HepG2 (cell line): ENCODE results near the gene TOB1. TPM values are rescaled to one million over a fixed set of nuclear protein-coding genes. Genes with fewer than 3 reads are reported as not detected.

Experiments used
- ATF2 ChIP-seq: sonication (generic); formaldehyde crosslinking; IDR thresholded peaks from 2 replicates; pipeline ENCODE4 v1.4.0; 2020; ENCODE audit warnings: missing genetic modification reagents
- CHD2 ChIP-seq: IDR thresholded peaks from 2 replicates; pipeline ENCODE4 v1.6.1; 2011; ENCODE audit warnings: low read depth, low read length, improper control_type of control experiment
- FLYWCH1 ChIP-seq: sonication (generic); formaldehyde crosslinking; IDR thresholded peaks from 2 replicates; pipeline ENCODE4 v1.8.1; 2023; ENCODE audit warnings: mild to moderate bottlenecking, missing genetic modification reagents
- GABPA ChIP-seq, 2 experiments: IDR thresholded peaks; 2 replicates each; pipeline ENCODE4 v1.6.1; 2011 to 2016; ENCODE audit warnings: low read depth in 2 of 2, low read length in 1 of 2, missing biosample characterization in 1 of 2, missing genetic modification characterization in 1 of 2
- HCFC1 ChIP-seq: fragments of 150-350 bp; IDR thresholded peaks from 2 replicates; pipeline ENCODE4 v1.6.1; 2014; ENCODE audit warnings: low read depth, low read length
- NRL ChIP-seq: sonication (generic); formaldehyde crosslinking; IDR thresholded peaks from 2 replicates; pipeline ENCODE4 v1.5.0; 2020; ENCODE audit warnings: missing genetic modification reagents, mild to moderate bottlenecking, moderate library complexity, borderline replicate concordance
- ONECUT2 ChIP-seq: sonication (generic); formaldehyde crosslinking; IDR thresholded peaks from 2 replicates; pipeline ENCODE4 v1.4.0; 2020; ENCODE audit warnings: missing genetic modification reagents
- PHF21A ChIP-seq: sonication (generic); formaldehyde crosslinking; IDR thresholded peaks from 2 replicates; pipeline ENCODE4 v1.5.0; 2020; ENCODE audit warnings: mild to moderate bottlenecking, missing genetic modification reagents
- ZNF24 ChIP-seq: fragments of 450-650 bp; IDR thresholded peaks from 2 replicates; pipeline ENCODE4 v1.6.1; 2017; ENCODE audit warnings: antibody characterized with exemption, mild to moderate bottlenecking
- ZNF772 ChIP-seq: sonication (generic); formaldehyde crosslinking; IDR thresholded peaks from 2 replicates; pipeline ENCODE4 v1.5.0; 2020; ENCODE audit warnings: mild to moderate bottlenecking, missing genetic modification reagents
- polyA plus RNA-seq, 8 experiments: library from polyadenylated mRNA; depleted of rRNA in 3 of 8; stranded (reverse) in 7 of 8; unstranded in 1 of 8; fragments of >200 nt; fragmentation: Illumina TruSeq in 4 of 8; extraction: Trizol in 4 of 8; gene quantifications; 2 replicates each; pipeline versions ENCODE4 v1.2.1 to v1.2.3, GENCODE V29; 2011 to 2016; ENCODE audit warnings: low read depth in 4 of 8, missing spikeins in 1 of 8, mixed read lengths in 1 of 8; ENCODE audit not compliant: insufficient read depth in 1 of 8
- total RNA-seq, 5 experiments: library from RNA; depleted of rRNA; stranded (reverse); fragments of >200 nt; fragmentation: Illumina TruSeq; extraction: Trizol; gene quantifications; 2 replicates each; pipeline ENCODE4 v1.2.3, GENCODE V29; 2016; ENCODE audit warnings: low read depth in 1 of 5
- TF ChIP-seq, protein P1 (sequence below): IDR thresholded peaks from 2 replicates; pipeline ENCODE4 v1.6.1; 2016; ENCODE audit warnings: mild to moderate bottlenecking
- TF ChIP-seq, protein P2 (sequence below), 2 experiments: fragments of 450-650 bp in 1 of 2; sonication (generic) in 1 of 2; formaldehyde crosslinking in 1 of 2; IDR thresholded peaks; 2 replicates each; pipeline versions ENCODE4 v1.6.1 to v1.8.0; 2016 to 2022; ENCODE audit warnings: antibody characterized with exemption in 1 of 2, mild to moderate bottlenecking in 1 of 2, missing genetic modification reagents in 1 of 2
- TF ChIP-seq, protein P3 (sequence below): sonication (generic); formaldehyde crosslinking; IDR thresholded peaks from 2 replicates; pipeline ENCODE4 v1.4.0; 2020; ENCODE audit warnings: mild to moderate bottlenecking, missing genetic modification reagents

Gene TOB1
- total and polyA plus RNA-seq, 2 of the 13 experiments (the other 11 are each of a cell fraction or from before 2014, with no cell fraction given), result 21.9 to 57.7 TPM

DNA sequence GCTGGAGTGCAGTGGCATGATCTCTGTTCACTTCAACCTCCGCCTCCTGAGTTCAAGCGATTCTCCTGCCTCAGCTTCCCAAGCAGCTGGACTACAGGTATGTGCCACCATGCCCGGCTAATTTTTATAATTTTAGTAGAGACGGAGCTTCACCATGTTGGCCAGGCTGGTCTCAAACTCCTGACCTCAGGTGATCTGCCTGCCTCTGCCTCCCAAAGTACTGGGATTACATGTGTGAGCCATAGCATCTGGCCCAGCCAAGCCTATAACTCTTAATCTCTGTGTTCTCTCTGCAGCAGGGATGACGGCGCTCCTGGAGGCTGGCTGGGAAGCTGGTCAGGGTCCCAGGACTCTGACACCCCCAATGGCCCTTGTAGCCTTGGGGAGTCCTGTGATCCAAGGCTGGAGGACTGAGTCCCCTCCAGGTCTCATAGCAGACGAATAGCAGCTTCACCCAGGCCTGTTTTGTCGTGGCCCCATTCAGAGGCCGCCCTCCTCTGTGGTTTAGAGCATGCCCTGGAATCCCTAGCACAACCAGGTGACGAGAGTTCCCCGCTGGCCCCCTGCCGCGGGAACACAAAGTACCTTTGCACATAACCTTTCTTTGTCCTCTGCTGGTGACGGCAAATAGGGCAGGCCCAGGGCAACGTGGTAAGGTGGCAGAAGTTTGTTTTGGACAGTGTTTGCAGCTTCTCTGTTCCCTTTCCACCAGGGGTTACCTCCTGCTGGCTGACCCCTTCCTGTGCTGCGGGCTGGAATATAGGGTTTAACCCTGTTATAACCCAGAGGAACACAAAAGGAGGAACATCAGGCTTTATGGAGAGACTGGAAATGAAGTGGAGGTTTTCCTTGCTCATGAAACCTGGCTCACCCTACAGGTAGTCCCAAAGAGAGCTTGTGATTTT, 43.0 kb upstream of the TOB1 start (continued):
- TF ChIP-seq, protein P1, sequence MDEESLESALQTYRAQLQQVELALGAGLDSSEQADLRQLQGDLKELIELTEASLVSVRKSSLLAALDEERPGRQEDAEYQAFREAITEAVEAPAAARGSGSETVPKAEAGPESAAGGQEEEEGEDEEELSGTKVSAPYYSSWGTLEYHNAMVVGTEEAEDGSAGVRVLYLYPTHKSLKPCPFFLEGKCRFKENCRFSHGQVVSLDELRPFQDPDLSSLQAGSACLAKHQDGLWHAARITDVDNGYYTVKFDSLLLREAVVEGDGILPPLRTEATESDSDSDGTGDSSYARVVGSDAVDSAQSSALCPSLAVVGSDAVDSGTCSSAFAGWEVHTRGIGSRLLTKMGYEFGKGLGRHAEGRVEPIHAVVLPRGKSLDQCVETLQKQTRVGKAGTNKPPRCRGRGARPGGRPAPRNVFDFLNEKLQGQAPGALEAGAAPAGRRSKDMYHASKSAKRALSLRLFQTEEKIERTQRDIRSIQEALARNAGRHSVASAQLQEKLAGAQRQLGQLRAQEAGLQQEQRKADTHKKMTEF (CRISPR knock-in tag), result peak; percentile 62; the same call in 1 of the 2 replicates
- TF ChIP-seq CHD2 (no peak), ONECUT2 (CRISPR knock-in tag) (no peak), ZNF24 (no peak), GABPA (IDR thresholded peaks at IDR 0.05; ENCODE audit: low read depth, low read length) (no peak), GABPA (CRISPR knock-in tag; IDR thresholded peaks at IDR 0.05; ENCODE audit: low read depth) (no peak), ATF2 (CRISPR knock-in tag) (peak; percentile 85), HCFC1 (no peak), FLYWCH1 (CRISPR knock-in tag) (no peak), PHF21A (peak; percentile 66), ZNF772 (peak; percentile 70; the same call in 1 of the 2 replicates), NRL (CRISPR knock-in tag) (no peak)
- TF ChIP-seq, protein P2, sequence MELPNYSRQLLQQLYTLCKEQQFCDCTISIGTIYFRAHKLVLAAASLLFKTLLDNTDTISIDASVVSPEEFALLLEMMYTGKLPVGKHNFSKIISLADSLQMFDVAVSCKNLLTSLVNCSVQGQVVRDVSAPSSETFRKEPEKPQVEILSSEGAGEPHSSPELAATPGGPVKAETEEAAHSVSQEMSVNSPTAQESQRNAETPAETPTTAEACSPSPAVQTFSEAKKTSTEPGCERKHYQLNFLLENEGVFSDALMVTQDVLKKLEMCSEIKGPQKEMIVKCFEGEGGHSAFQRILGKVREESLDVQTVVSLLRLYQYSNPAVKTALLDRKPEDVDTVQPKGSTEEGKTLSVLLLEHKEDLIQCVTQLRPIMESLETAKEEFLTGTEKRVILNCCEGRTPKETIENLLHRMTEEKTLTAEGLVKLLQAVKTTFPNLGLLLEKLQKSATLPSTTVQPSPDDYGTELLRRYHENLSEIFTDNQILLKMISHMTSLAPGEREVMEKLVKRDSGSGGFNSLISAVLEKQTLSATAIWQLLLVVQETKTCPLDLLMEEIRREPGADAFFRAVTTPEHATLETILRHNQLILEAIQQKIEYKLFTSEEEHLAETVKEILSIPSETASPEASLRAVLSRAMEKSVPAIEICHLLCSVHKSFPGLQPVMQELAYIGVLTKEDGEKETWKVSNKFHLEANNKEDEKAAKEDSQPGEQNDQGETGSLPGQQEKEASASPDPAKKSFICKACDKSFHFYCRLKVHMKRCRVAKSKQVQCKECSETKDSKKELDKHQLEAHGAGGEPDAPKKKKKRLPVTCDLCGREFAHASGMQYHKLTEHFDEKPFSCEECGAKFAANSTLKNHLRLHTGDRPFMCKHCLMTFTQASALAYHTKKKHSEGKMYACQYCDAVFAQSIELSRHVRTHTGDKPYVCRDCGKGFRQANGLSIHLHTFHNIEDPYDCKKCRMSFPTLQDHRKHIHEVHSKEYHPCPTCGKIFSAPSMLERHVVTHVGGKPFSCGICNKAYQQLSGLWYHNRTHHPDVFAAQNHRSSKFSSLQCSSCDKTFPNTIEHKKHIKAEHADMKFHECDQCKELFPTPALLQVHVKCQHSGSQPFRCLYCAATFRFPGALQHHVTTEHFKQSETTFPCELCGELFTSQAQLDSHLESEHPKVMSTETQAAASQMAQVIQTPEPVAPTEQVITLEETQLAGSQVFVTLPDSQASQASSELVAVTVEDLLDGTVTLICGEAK (IDR thresholded peaks at IDR 0.05), result no peak
- TF ChIP-seq, protein P2 (CRISPR knock-in tag; IDR thresholded peaks at IDR 0.05), result peak; percentile 58; the same call in 1 of the 2 replicates
- TF ChIP-seq, protein P3, sequence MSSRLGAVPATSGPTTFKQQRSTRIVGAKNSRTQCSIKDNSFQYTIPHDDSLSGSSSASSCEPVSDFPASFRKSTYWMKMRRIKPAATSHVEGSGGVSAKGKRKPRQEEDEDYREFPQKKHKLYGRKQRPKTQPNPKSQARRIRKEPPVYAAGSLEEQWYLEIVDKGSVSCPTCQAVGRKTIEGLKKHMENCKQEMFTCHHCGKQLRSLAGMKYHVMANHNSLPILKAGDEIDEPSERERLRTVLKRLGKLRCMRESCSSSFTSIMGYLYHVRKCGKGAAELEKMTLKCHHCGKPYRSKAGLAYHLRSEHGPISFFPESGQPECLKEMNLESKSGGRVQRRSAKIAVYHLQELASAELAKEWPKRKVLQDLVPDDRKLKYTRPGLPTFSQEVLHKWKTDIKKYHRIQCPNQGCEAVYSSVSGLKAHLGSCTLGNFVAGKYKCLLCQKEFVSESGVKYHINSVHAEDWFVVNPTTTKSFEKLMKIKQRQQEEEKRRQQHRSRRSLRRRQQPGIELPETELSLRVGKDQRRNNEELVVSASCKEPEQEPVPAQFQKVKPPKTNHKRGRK (CRISPR knock-in tag), result no peak
